ENCODE results near the gene OR7D4.

OR7D4 gene

DNA sequence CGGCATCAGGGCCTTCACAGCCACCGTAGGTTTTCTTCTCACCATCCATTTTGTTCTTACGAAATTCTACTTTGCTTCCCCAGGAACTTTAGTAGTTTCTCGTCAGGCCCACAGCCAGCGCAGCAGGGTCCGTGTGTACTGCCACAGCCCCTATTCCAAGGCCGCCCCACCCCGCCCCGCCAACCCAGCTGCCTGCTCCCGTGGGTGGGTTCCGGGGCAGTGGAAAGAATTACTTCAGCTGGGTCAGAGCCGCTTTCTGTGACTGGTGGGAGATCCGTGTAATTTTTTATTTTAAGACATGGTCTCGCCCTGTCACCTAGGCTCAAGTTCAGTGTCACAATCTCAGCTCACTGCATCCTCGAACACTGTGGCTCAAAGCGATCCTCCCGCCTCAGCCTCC is 36.4 kb downstream of the OR7D4 start:
- in situ Hi-C loops (cut with MboI; ENCODE audit: low sequenced_read_pairs, unreplicated experiment): no loop called here
- DNase-seq (ENCODE audit: low spot score): no peak
- no peak for TF ChIP-seq CTCF (IDR thresholded peaks at IDR 0.05; ENCODE audit: borderline replicate concordance, control extremely low read depth, extremely low read depth, insufficient read depth, missing control alignments)

DNA sequence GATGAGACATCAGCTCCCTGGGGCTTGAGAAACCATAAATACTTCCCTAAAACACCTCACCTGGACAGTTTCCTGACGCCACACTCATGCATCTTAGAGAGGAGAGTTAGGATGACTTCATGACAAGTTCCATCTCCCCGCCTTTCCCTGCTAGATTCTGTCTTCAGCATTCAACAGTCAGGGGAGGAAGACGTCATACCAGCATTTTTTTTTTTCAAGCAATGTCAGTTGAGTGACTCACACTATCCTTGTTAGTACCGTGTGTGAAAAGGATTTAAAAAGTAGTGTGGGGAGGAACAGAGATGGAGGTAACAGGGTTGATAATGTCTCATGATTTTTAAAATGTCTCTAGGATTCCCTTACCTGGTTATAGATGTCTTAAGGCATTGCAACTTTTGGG is 40.5 kb downstream of the OR7D4 start, which contains the start of gene OR7D2:
TSS of gene OR7D2 (plus strand) at position 79 of the 400 bp plus-strand sequence. CDS start 6,803 bp downstream, outside the sequence.
- DNase-seq (ENCODE audit: low spot score): no peak
- TF ChIP-seq CTCF (IDR thresholded peaks at IDR 0.05; ENCODE audit: borderline replicate concordance, control extremely low read depth, extremely low read depth, insufficient read depth, missing control alignments): no peak
- in situ Hi-C loops (cut with MboI; ENCODE audit: low sequenced_read_pairs, unreplicated experiment): no loop called here

GRCh38 chr19:9175326-9175725 is 44.1 kb downstream of the OR7D4 start:
- no peak for DNase-seq (ENCODE audit: low spot score)
- in situ Hi-C loops (cut with MboI; ENCODE audit: low sequenced_read_pairs, unreplicated experiment): no loop called here
- TF ChIP-seq CTCF (IDR thresholded peaks at IDR 0.05; ENCODE audit: borderline replicate concordance, control extremely low read depth, extremely low read depth, insufficient read depth, missing control alignments): no peak

GRCh38 chr19:9171393-9171991 is 47.9 kb downstream of the OR7D4 start:
- no peak for DNase-seq (ENCODE audit: low spot score)
- no peak for TF ChIP-seq CTCF (IDR thresholded peaks at IDR 0.05; ENCODE audit: borderline replicate concordance, control extremely low read depth, extremely low read depth, insufficient read depth, missing control alignments)
- in situ Hi-C loops (cut with MboI; ENCODE audit: low sequenced_read_pairs, unreplicated experiment): no loop called here

DNA sequence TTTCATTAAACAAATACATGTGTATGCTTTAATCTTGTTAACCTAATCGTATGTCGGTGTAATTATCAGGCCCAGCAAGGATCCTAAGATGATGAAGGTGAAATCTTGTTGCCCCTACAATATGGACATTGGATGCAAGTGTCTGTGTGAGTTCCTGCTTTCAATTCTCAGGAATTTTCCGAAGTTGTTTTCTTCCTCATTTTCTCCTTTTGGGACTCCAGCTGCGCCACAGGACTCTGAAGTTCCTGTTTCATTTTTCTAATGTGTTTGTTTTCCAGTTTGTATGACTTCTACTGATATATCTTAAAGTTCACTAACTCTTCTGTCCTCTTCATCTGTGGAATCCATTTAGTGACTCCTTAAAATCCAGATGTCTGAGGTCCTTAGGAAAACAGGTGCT is 52.5 kb downstream of the OR7D4 start:
- no peak for TF ChIP-seq CTCF (IDR thresholded peaks at IDR 0.05; ENCODE audit: borderline replicate concordance, control extremely low read depth, extremely low read depth, insufficient read depth, missing control alignments)
- in situ Hi-C loops (cut with MboI; ENCODE audit: low sequenced_read_pairs, unreplicated experiment): no loop called here
- DNase-seq (ENCODE audit: low spot score): no peak

- in situ Hi-C loops (cut with MboI; ENCODE audit: low sequenced_read_pairs, unreplicated experiment): no loop called here
- DNase-seq (ENCODE audit: low spot score): no peak
- TF ChIP-seq CTCF (IDR thresholded peaks at IDR 0.05; ENCODE audit: borderline replicate concordance, control extremely low read depth, extremely low read depth, insufficient read depth, missing control alignments): no peak
Observed at GRCh38 chr19:9165261-9165660, 54.1 kb downstream of the OR7D4 start.

Data from GM13976 (cell line).